ENCODE results near the gene SPATS2L. TPM values are rescaled to one million over a fixed set of nuclear protein-coding genes. Genes with fewer than 3 reads are reported as not detected.

Gene SPATS2L
- total RNA-seq, 1 experiment from 2014 or later = 47.3 TPM

GRCh38 chr2:200486529-200486928, 180.0 kb downstream of the SPATS2L start:
- H3K4me2 ChIP-seq (ENCODE audit: insufficient read depth, insufficient read length, low read length) = no peak overlapping the region
- no CpG with 5 or more reads among the region's 2 CpGs for WGBS (ENCODE audit: extremely low coverage, insufficient read length, low lambda C conversion rate)

More at GRCh38 chr2:200486529-200486928, 180.0 kb downstream of the SPATS2L start:
- no peak overlapping the region for H2BK12ac ChIP-seq (ENCODE audit: insufficient read length, low read depth, low read length)
- no peak overlapping the region for H3K56ac ChIP-seq (ENCODE audit: insufficient read length, low read depth, low read length)
- H2AK5ac ChIP-seq (ENCODE audit: insufficient read length, low read length) = no peak overlapping the region
- H2BK20ac ChIP-seq (ENCODE audit: low read depth, low read length, poor library complexity, severe bottlenecking) = no peak overlapping the region
- no peak overlapping the region for H4K91ac ChIP-seq (ENCODE audit: insufficient read length, low read depth, low read length)
- no peaks in the 10 kb centered on the region for H3K23me2 ChIP-seq (ENCODE audit: insufficient read length, low read depth, low read length, poor library complexity, severe bottlenecking)
- no peak overlapping the region for H3K23ac ChIP-seq (ENCODE audit: insufficient read length, low read depth, low read length)
- H3T11ph ChIP-seq (ENCODE audit: low read length) = no peak overlapping the region
- no peak overlapping the region for H3K4ac ChIP-seq (ENCODE audit: low read depth, low read length)
- no peak overlapping the region for H3K18ac ChIP-seq (ENCODE audit: insufficient read length, low read depth, low read length)
- H3K79me2 ChIP-seq (ENCODE audit: insufficient read depth, low read length) = no peaks in the 10 kb centered on the region
- no peak overlapping the region for H2BK15ac ChIP-seq (ENCODE audit: low read depth, low read length)
- Mint-ChIP-seq H3K27ac (no peak overlapping the region), H3K9me3 (peaks cover 0 to 6% of the 10 kb centered on the region in 2 experiments; a peak in 2 of 5 replicates), H3K4me1 (peaks cover 6 to 7% of the 10 kb centered on the region in 2 experiments; a peak in 3 of 4 replicates), H3K36me3 (ENCODE audit: insufficient read depth in 1 of 3, low read depth in 3 of 3) (peaks cover 7 to 18% (median 18%) of the 10 kb centered on the region in 3 experiments; a peak in 6 of 7 replicates), H3K27me3 (ENCODE audit: low read depth) (no peaks in the 10 kb centered on the region; the same call in 1 of the 2 replicates), H3K4me3 (no peak overlapping the region)
- no peak overlapping the region for H2BK120ac ChIP-seq (ENCODE audit: low read depth, low read length, poor library complexity, severe bottlenecking)
- H3K9ac ChIP-seq (ENCODE audit: extremely low read depth, insufficient read length, low read length) = no peak overlapping the region
- H3K14ac ChIP-seq (ENCODE audit: insufficient read depth, low read length) = no peak overlapping the region
- no peak overlapping the region for H4K8ac ChIP-seq (replicated peaks; ENCODE audit: insufficient read length, low read depth, low read length)
- no peaks in the 10 kb centered on the region for H3K27me3 ChIP-seq (ENCODE audit: insufficient read depth, low read length)
- no peaks in the 10 kb centered on the region for H3K9me3 ChIP-seq (ENCODE audit: control insufficient read depth, low read depth, low read length)
- H3K79me1 ChIP-seq (ENCODE audit: insufficient read depth, low read depth, low read length, poor library complexity, severe bottlenecking) = no peaks in the 10 kb centered on the region
- no peaks in the 10 kb centered on the region for H3K4me1 ChIP-seq (ENCODE audit: insufficient read depth, low read length)
- TF ChIP-seq CTCF (conservative IDR thresholded peaks at IDR 0.05) = no peak
- H4K20me1 ChIP-seq (ENCODE audit: control insufficient read depth, insufficient read depth, insufficient read length) = no peaks in the 10 kb centered on the region
- H4K5ac ChIP-seq (ENCODE audit: insufficient read length, low read depth, low read length) = no peak overlapping the region
- no peak overlapping the region for H3K27ac ChIP-seq (ENCODE audit: insufficient read length, low read depth, low read length)
- no peak for DNase-seq
- H2BK5ac ChIP-seq (ENCODE audit: insufficient read length, low read length) = no peak overlapping the region
- no peak overlapping the region for H2AFZ ChIP-seq (ENCODE audit: low read length)
